Measurements from ENCODE around the gene UBA52.
A peak's percentile ranks its signal among the peaks of the same experiment; 100 is the strongest.
"Not testable (repeated sequence)": the region's sequence is repeated elsewhere in the genome, so short reads cannot be mapped to it uniquely, and the experiment has no call there.

Gene UBA52

GRCh38 chr19:18599485-18599884, 27.8 kb downstream of the UBA52 start:
- no peaks in the 10 kb centered on the region for H3K9me3 ChIP-seq
- peaks cover 15% of the 10 kb centered on the region for H3K27me3 ChIP-seq
- H3K4me1 ChIP-seq = peaks cover 22% of the 10 kb centered on the region
- H3K4me3 ChIP-seq (ENCODE audit: low read depth, low read length) = no peak overlapping the region
- H3K36me3 ChIP-seq = no peaks in the 10 kb centered on the region
- DNase-seq = no peak
- TF ChIP-seq, protein P1, sequence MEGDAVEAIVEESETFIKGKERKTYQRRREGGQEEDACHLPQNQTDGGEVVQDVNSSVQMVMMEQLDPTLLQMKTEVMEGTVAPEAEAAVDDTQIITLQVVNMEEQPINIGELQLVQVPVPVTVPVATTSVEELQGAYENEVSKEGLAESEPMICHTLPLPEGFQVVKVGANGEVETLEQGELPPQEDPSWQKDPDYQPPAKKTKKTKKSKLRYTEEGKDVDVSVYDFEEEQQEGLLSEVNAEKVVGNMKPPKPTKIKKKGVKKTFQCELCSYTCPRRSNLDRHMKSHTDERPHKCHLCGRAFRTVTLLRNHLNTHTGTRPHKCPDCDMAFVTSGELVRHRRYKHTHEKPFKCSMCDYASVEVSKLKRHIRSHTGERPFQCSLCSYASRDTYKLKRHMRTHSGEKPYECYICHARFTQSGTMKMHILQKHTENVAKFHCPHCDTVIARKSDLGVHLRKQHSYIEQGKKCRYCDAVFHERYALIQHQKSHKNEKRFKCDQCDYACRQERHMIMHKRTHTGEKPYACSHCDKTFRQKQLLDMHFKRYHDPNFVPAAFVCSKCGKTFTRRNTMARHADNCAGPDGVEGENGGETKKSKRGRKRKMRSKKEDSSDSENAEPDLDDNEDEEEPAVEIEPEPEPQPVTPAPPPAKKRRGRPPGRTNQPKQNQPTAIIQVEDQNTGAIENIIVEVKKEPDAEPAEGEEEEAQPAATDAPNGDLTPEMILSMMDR (IDR thresholded peaks at IDR 0.05; ENCODE audit: low read depth, low read length) = no peak

GRCh38 chr19:18600692-18601397, 29.2 kb downstream of the UBA52 start:
- H3K36me3 ChIP-seq; DNase-seq; H3K9me3 ChIP-seq; H3K4me3 ChIP-seq (ENCODE audit: low read depth, low read length): not testable (repeated sequence)
- peaks cover 17% of the 10 kb centered on the region for H3K4me1 ChIP-seq
- peaks cover 29% of the 10 kb centered on the region for H3K27me3 ChIP-seq

DNA sequence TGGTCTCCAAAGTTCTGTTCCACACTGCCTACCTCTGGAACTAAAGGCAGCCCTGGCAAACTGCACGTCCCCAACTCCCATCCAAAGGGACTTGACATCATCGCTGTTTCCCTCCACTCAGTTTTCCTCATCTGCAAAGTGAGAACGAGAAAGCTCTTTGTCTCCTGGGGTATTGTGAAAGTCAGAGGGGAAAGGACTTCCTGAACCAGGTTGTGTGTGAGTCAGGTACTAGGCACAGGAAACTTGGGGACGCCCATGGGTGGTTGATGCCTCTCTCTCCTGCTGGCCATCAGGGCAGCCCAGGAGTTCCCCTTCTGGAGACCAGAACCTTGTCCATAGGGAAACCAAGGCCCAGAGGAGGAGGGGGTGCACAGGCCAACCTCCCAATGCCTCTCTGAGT, 30.2 kb downstream of the UBA52 start:
- Histone ChIP-seq H3K4me3 (ENCODE audit: low read depth, low read length) (no peak overlapping the region), H3K4me1 (peaks cover 14% of the 10 kb centered on the region), H3K27me3 (peaks cover 36% of the 10 kb centered on the region), H3K36me3 (no peaks in the 10 kb centered on the region), H3K9me3 (no peaks in the 10 kb centered on the region)
- no peak for DNase-seq
- TF ChIP-seq, protein P1 (IDR thresholded peaks at IDR 0.05; ENCODE audit: low read depth, low read length) = no peak

DNA sequence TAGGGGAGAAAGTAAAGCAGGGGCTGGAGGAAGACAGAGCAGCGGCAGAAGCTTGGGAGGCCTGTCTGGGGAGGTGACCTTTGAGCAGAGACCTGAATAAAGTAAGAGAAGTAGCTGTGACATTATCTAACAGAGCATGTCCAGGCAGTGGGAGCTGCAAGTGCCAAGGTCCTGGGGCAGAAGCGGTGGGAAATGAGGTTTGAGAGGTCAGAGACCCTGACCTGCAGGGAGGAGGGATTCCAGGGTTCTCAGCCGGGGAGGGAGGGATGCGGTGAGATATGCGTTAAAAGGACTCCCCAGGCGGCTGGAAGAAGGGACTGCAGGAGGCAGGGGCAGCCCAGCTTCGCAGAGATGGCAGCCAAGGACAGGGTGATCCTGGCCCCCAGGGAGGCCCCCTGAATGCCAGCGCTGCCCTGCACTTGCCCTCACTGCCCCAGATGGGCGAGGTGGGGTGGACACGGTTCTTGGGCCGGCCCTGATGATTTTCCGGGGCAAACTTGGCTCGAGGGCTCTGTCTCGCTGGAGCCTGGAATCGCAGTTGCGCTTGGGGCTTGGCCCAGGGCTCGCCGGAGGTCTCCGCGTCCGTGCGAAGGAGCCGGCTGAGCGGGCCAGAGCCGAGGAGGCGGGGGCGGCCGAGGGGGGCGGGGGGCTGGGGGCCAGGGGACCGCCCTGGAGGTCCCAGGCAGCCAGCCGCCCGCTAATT, 31.7 kb downstream of the UBA52 start:
- no peaks in the 10 kb centered on the region for H3K36me3 ChIP-seq
- TF ChIP-seq, protein P1 (IDR thresholded peaks at IDR 0.05; ENCODE audit: low read depth, low read length) = peak; percentile 48
- peak; percentile 48 for DNase-seq
- H3K9me3 ChIP-seq = no peaks in the 10 kb centered on the region
- peaks cover 1% of the 10 kb centered on the region for H3K4me1 ChIP-seq
- H3K27me3 ChIP-seq = peaks cover 51% of the 10 kb centered on the region
- H3K4me3 ChIP-seq (ENCODE audit: low read depth, low read length) = no peak overlapping the region

DNA sequence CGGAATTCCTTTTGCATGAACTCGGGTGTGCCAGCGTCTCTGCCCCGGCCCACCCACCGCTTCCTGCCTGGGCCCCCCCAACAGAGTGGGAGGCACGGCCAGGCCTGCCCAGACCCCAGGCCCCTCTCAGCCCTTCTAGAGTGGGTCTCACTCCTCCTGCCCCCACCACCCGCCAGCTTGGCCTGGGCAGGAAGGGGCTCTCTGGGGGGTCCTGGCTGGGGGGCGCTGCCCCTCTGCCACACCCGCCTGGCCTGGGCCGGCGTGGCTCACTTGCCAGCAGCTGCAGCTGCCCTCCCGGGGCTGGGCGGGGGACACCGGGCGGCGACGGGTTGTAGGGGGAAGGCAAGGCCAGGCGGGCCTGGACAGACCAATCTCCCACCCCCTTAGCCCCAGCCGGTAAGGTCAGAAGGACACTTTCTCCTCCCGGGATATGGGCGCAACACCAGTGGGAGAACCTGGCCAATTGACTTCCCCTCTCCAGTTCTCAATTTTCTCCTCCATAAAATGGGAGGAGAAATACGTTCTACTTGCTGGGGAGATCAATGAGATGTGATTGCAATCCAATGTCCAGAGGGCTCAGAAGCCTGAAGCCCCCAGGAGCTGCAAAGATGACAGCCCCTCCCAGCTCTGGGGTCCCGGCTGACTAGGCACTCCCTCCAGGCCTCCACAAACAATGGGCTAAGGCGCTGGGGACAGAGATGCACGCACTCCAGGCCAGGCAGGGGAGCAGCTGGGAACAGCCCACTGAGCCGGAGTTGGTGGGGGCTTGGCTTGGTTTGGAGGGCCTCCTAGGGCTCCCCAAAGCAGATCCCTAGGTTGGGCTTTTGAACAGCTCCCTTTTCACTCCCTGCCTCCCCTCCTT, 32.5 kb downstream of the UBA52 start:
- H3K4me3 ChIP-seq (ENCODE audit: low read depth, low read length) = no peak overlapping the region
- DNase-seq = no peak
- TF ChIP-seq, protein P1 (IDR thresholded peaks at IDR 0.05; ENCODE audit: low read depth, low read length) = no peak
- H3K4me1 ChIP-seq = no peaks in the 10 kb centered on the region
- H3K9me3 ChIP-seq = no peaks in the 10 kb centered on the region
- H3K27me3 ChIP-seq = peaks cover 59% of the 10 kb centered on the region
- H3K36me3 ChIP-seq = no peaks in the 10 kb centered on the region

GRCh38 chr19:18604820-18605159, 33.1 kb downstream of the UBA52 start:
- Histone ChIP-seq H3K9me3 (no peaks in the 10 kb centered on the region), H3K27me3 (peaks cover 65% of the 10 kb centered on the region), H3K4me1 (no peaks in the 10 kb centered on the region), H3K36me3 (no peaks in the 10 kb centered on the region), H3K4me3 (ENCODE audit: low read depth, low read length) (no peak overlapping the region)
- TF ChIP-seq, protein P1 (IDR thresholded peaks at IDR 0.05; ENCODE audit: low read depth, low read length) = no peak
- no peak for DNase-seq
